WTC11 (cell line): Measurements from ENCODE around the gene KRTAP5-11. TPM values are rescaled to one million over a fixed set of nuclear protein-coding genes. Genes with fewer than 3 reads are reported as not detected.

ENCODE experiments used
- ATAC-seq: fragments of 200-7000 bp; cut with Tn5 transposase; 2 replicates; pipeline ENCODE4 v1.10.0; 2021; ENCODE audit warnings: mild to moderate bottlenecking, moderate library complexity
- CTCF ChIA-PET: fragments of 300-600 bp; sonication (Branson Sonifier 250); formaldehyde crosslinking; loops from one replicate; lab custom pipeline; 2021; ENCODE audit warnings: antibody characterized with exemption; lab: Charles Lee
- POLR2A ChIA-PET: fragments of 350-600 bp; sonication (Branson Sonifier 250); formaldehyde crosslinking; loops from one replicate; lab custom pipeline; 2021; ENCODE audit warnings: antibody characterized with exemption; lab: Charles Lee
- DNase-seq: peaks from one replicate; pipeline ENCODE4 v3.0.0; 2021; ENCODE audit warnings: low spot score
- H3K27ac Mint-ChIP-seq: 2 replicates; pipeline ENCODE4 v1.8.0; 2021; ENCODE audit warnings: mixed read lengths
- H3K27me3 Mint-ChIP-seq: 2 replicates; pipeline ENCODE4 v1.8.0; 2021; ENCODE audit warnings: low read depth, mild to moderate bottlenecking, moderate library complexity, mixed read lengths
- H3K36me3 Mint-ChIP-seq: 2 replicates; pipeline ENCODE4 v1.8.0; 2021; ENCODE audit warnings: mixed read lengths
- H3K4me1 Mint-ChIP-seq: 2 replicates; pipeline ENCODE4 v1.8.0; 2022; ENCODE audit warnings: mixed read lengths
- H3K4me3 Mint-ChIP-seq: 2 replicates; pipeline ENCODE4 v1.8.0; 2021; ENCODE audit warnings: mild to moderate bottlenecking, moderate library complexity, mixed read lengths
- H3K9me3 Mint-ChIP-seq: 2 replicates; pipeline ENCODE4 v1.8.0; 2021; ENCODE audit warnings: mixed read lengths
- ARID4B ChIP-seq: sonication (generic); formaldehyde crosslinking; IDR thresholded peaks from 2 replicates; pipeline ENCODE4 v1.8.0; 2023; ENCODE audit warnings: missing genetic modification reagents, mild to moderate bottlenecking, borderline replicate concordance
- CREM ChIP-seq: sonication (generic); formaldehyde crosslinking; IDR thresholded peaks from 2 replicates; pipeline ENCODE4 v1.8.1; 2022; ENCODE audit warnings: mild to moderate bottlenecking, missing genetic modification reagents, moderate library complexity
- E2F1 ChIP-seq: sonication (generic); formaldehyde crosslinking; IDR thresholded peaks from 2 replicates; pipeline ENCODE4 v1.8.0; 2022; ENCODE audit warnings: mild to moderate bottlenecking, missing genetic modification reagents
- EMX1 ChIP-seq: fragments of 250-450 bp; sonication (Bioruptor Pico); IDR thresholded peaks from 2 replicates; pipeline ENCODE4 v1.8.0; 2021; ENCODE audit warnings: mild to moderate bottlenecking
- ESRRA ChIP-seq: sonication (generic); formaldehyde crosslinking; IDR thresholded peaks from 2 replicates; pipeline ENCODE4 v1.8.1; 2022; ENCODE audit warnings: mild to moderate bottlenecking, missing genetic modification reagents, borderline replicate concordance
- GABPB1 ChIP-seq: sonication (generic); formaldehyde crosslinking; IDR thresholded peaks from 2 replicates; pipeline ENCODE4 v1.8.1; 2023; ENCODE audit warnings: mild to moderate bottlenecking, missing genetic modification reagents
- GRHL2 ChIP-seq: fragments of 250-450 bp; sonication (Bioruptor Pico); IDR thresholded peaks from 2 replicates; pipeline ENCODE4 v1.8.0; 2022; ENCODE audit warnings: mild to moderate bottlenecking, moderate library complexity; ENCODE audit not compliant: insufficient replicate concordance, severe bottlenecking
- GTF2I ChIP-seq: fragments of 250-450 bp; sonication (Bioruptor Pico); conservative IDR thresholded peaks from 2 replicates; pipeline ENCODE4 v1.4.0; 2021; ENCODE audit warnings: mild to moderate bottlenecking
- IRF2 ChIP-seq: sonication (generic); formaldehyde crosslinking; IDR thresholded peaks from 2 replicates; pipeline ENCODE4 v1.8.0; 2022; ENCODE audit warnings: low read depth, missing genetic modification reagents, borderline replicate concordance
- MYBL2 ChIP-seq: sonication (generic); formaldehyde crosslinking; IDR thresholded peaks from 2 replicates; pipeline ENCODE4 v1.8.1; 2023; ENCODE audit warnings: mild to moderate bottlenecking, moderate library complexity, missing genetic modification reagents
- NFE2L1 ChIP-seq: sonication (generic); formaldehyde crosslinking; IDR thresholded peaks from 2 replicates; pipeline ENCODE4 v1.8.1; 2023; ENCODE audit warnings: missing genetic modification reagents
- RELA ChIP-seq: sonication (generic); formaldehyde crosslinking; IDR thresholded peaks from 2 replicates; pipeline ENCODE4 v1.8.1; 2022; ENCODE audit warnings: missing genetic modification reagents, mild to moderate bottlenecking, borderline replicate concordance
- RORB ChIP-seq: fragments of 250-450 bp; sonication (Bioruptor Pico); IDR thresholded peaks from 2 replicates; pipeline ENCODE4 v1.9.0; 2021; ENCODE audit warnings: mild to moderate bottlenecking
- SMAD4 ChIP-seq: sonication (generic); formaldehyde crosslinking; IDR thresholded peaks from 2 replicates; pipeline ENCODE4 v1.8.0; 2022; ENCODE audit warnings: mild to moderate bottlenecking, missing genetic modification reagents
- USF1 ChIP-seq: sonication (generic); formaldehyde crosslinking; IDR thresholded peaks from 2 replicates; pipeline ENCODE4 v1.8.0; 2022; ENCODE audit warnings: mild to moderate bottlenecking, missing genetic modification reagents
- ZNF121 ChIP-seq: sonication (generic); formaldehyde crosslinking; IDR thresholded peaks from 2 replicates; pipeline ENCODE4 v1.8.0; 2023; ENCODE audit warnings: missing genetic modification reagents
- ZNF219 ChIP-seq: sonication (generic); formaldehyde crosslinking; IDR thresholded peaks from 2 replicates; pipeline ENCODE4 v1.8.0; 2023; ENCODE audit warnings: missing genetic modification reagents, mild to moderate bottlenecking, borderline replicate concordance
- ZNF671 ChIP-seq: fragments of 250-450 bp; sonication (Bioruptor Pico); IDR thresholded peaks from 2 replicates; pipeline ENCODE4 v1.8.0; 2021; ENCODE audit warnings: mild to moderate bottlenecking
- ZSCAN18 ChIP-seq: fragments of 250-450 bp; sonication (Bioruptor Pico); IDR thresholded peaks from 2 replicates; pipeline ENCODE4 v2.1.2; 2022; ENCODE audit warnings: mild to moderate bottlenecking, moderate library complexity
- total RNA-seq: library from RNA; stranded (reverse); gene quantifications from 3 replicates; pipeline ENCODE4 v1.2.3, GENCODE V29; 2021
- TF ChIP-seq, protein P1 (sequence below): sonication (generic); formaldehyde crosslinking; IDR thresholded peaks from 2 replicates; pipeline ENCODE4 v1.8.0; 2023; ENCODE audit warnings: mild to moderate bottlenecking, missing genetic modification reagents
- TF ChIP-seq, protein P2 (sequence below): fragments of 250-450 bp; sonication (Bioruptor Pico); IDR thresholded peaks from 2 replicates; pipeline ENCODE4 v1.9.0; 2021; ENCODE audit warnings: mild to moderate bottlenecking
- TF ChIP-seq, protein P3 (sequence below): sonication (generic); formaldehyde crosslinking; IDR thresholded peaks from 2 replicates; pipeline ENCODE4 v1.8.1; 2023; ENCODE audit warnings: mild to moderate bottlenecking, missing genetic modification reagents, borderline replicate concordance

The KRTAP5-11 gene
- total RNA-seq, 1 experiment from 2014 or later, result not detected

DNA sequence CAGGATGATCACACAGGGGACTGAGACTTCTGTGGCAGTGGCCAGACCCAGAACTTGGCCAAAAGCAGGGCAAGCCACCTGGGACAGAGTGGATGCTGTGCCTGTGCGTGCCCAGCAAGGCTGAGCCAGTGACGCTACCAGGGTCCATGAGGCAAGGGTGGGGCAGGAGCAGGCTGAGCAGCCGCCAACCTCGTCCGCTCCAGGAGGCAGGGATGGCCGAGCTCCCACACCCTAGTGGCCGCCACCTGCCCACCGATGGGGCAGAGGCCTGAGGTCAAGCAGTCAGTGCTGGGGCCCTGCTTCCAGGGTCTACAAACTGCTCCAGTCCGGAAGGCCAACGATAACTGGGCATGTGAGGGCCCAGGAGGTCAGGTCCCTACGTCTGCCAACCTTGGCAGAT, 27.2 kb downstream of the KRTAP5-11 start:
- Mint-ChIP-seq H3K27me3 (peaks cover 15% of the 10 kb centered on the region), H3K9me3 (peaks cover 44% of the 10 kb centered on the region), H3K36me3 (peaks cover 19% of the 10 kb centered on the region), H3K4me3 (no peak overlapping the region), H3K27ac (no peak overlapping the region), H3K4me1 (peaks cover 8% of the 10 kb centered on the region)
- ATAC-seq, result no peak
- ChIA-PET POLR2A (no interaction called here), CTCF (interaction anchor here (0.6 kb wide), 1 partner anchor 11 kb away, joined by 5 read pairs; no protein-coding TSS in a partner anchor)
- DNase-seq, result no peak
- TF ChIP-seq, protein P1, sequence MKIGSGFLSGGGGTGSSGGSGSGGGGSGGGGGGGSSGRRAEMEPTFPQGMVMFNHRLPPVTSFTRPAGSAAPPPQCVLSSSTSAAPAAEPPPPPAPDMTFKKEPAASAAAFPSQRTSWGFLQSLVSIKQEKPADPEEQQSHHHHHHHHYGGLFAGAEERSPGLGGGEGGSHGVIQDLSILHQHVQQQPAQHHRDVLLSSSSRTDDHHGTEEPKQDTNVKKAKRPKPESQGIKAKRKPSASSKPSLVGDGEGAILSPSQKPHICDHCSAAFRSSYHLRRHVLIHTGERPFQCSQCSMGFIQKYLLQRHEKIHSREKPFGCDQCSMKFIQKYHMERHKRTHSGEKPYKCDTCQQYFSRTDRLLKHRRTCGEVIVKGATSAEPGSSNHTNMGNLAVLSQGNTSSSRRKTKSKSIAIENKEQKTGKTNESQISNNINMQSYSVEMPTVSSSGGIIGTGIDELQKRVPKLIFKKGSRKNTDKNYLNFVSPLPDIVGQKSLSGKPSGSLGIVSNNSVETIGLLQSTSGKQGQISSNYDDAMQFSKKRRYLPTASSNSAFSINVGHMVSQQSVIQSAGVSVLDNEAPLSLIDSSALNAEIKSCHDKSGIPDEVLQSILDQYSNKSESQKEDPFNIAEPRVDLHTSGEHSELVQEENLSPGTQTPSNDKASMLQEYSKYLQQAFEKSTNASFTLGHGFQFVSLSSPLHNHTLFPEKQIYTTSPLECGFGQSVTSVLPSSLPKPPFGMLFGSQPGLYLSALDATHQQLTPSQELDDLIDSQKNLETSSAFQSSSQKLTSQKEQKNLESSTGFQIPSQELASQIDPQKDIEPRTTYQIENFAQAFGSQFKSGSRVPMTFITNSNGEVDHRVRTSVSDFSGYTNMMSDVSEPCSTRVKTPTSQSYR (CRISPR knock-in tag), result no peak
- no peak for TF ChIP-seq GTF2I (CRISPR knock-in tag)
- no peak for TF ChIP-seq IRF2 (CRISPR knock-in tag)
- TF ChIP-seq NFE2L1, result no peak
- no peak for TF ChIP-seq ZSCAN18 (CRISPR knock-in tag)
- no peak for TF ChIP-seq EMX1 (CRISPR knock-in tag)
- TF ChIP-seq USF1 (CRISPR knock-in tag), result no peak
- no peak for TF ChIP-seq RORB (CRISPR knock-in tag)
- TF ChIP-seq RELA, result no peak
- TF ChIP-seq ZNF121 (CRISPR knock-in tag), result no peak
- TF ChIP-seq MYBL2 (CRISPR knock-in tag), result no peak

GRCh38 chr11:71554996-71555395, 27.7 kb downstream of the KRTAP5-11 start:
- DNase-seq (no peak), ATAC-seq (no peak)
- Mint-ChIP-seq H3K27ac (no peak overlapping the region), H3K9me3 (peaks cover 39% of the 10 kb centered on the region), H3K4me1 (peaks cover 8% of the 10 kb centered on the region), H3K4me3 (no peak overlapping the region), H3K27me3 (peaks cover 12% of the 10 kb centered on the region), H3K36me3 (peaks cover 19% of the 10 kb centered on the region)
- ChIA-PET POLR2A (no interaction called here), CTCF (interaction anchor here (0.6 to 1.0 kb wide), 2 partner anchors 9 to 10 kb away, joined by 3 to 5 read pairs; no protein-coding TSS in a partner anchor)
- TF ChIP-seq SMAD4 (CRISPR knock-in tag) (no peak), ZNF219 (CRISPR knock-in tag) (no peak), ESRRA (CRISPR knock-in tag) (no peak), CREM (CRISPR knock-in tag) (no peak), GRHL2 (CRISPR knock-in tag) (no peak), ZNF671 (CRISPR knock-in tag) (no peak), GABPB1 (CRISPR knock-in tag) (no peak), E2F1 (CRISPR knock-in tag) (no peak), ARID4B (no peak)
- TF ChIP-seq, protein P2, sequence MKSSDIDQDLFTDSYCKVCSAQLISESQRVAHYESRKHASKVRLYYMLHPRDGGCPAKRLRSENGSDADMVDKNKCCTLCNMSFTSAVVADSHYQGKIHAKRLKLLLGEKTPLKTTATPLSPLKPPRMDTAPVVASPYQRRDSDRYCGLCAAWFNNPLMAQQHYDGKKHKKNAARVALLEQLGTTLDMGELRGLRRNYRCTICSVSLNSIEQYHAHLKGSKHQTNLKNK (CRISPR knock-in tag), result no peak
- TF ChIP-seq, protein P3, sequence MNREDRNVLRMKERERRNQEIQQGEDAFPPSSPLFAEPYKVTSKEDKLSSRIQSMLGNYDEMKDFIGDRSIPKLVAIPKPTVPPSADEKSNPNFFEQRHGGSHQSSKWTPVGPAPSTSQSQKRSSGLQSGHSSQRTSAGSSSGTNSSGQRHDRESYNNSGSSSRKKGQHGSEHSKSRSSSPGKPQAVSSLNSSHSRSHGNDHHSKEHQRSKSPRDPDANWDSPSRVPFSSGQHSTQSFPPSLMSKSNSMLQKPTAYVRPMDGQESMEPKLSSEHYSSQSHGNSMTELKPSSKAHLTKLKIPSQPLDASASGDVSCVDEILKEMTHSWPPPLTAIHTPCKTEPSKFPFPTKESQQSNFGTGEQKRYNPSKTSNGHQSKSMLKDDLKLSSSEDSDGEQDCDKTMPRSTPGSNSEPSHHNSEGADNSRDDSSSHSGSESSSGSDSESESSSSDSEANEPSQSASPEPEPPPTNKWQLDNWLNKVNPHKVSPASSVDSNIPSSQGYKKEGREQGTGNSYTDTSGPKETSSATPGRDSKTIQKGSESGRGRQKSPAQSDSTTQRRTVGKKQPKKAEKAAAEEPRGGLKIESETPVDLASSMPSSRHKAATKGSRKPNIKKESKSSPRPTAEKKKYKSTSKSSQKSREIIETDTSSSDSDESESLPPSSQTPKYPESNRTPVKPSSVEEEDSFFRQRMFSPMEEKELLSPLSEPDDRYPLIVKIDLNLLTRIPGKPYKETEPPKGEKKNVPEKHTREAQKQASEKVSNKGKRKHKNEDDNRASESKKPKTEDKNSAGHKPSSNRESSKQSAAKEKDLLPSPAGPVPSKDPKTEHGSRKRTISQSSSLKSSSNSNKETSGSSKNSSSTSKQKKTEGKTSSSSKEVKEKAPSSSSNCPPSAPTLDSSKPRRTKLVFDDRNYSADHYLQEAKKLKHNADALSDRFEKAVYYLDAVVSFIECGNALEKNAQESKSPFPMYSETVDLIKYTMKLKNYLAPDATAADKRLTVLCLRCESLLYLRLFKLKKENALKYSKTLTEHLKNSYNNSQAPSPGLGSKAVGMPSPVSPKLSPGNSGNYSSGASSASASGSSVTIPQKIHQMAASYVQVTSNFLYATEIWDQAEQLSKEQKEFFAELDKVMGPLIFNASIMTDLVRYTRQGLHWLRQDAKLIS, result no peak
